ENCODE data around the gene RPUSD1. TPM values are rescaled to one million over a fixed set of nuclear protein-coding genes. Genes with fewer than 3 reads are reported as not detected.

The RPUSD1 gene
- total and polyA plus RNA-seq, 8 donors, result 6.2 to 21.1 (median 9.8) TPM

GRCh38 chr16:807347-808084, 19.3 kb upstream of the RPUSD1 start:
- Histone ChIP-seq H3K27ac (peak overlapping the region; percentile 64 to 87 (median 86)), H3K9me3 (no peaks in the 10 kb centered on the region), H3K4me1 (peaks cover 0 to 7% (median 0%) of the 10 kb centered on the region in 3 donors), H3K4me3 (peak overlapping the region; percentile 55 to 90 (median 72)), H3K27me3 (peaks cover 0 to 5% (median 0%) of the 10 kb centered on the region in 4 donors), H3K36me3 (no peaks in the 10 kb centered on the region)
- peak; percentile 90 to 97 (median 94) for DNase-seq
- 5 to 7% methylated on average over 80 of the region's 80 CpGs for WGBS, 2 donors
- TF ChIP-seq, protein P1, sequence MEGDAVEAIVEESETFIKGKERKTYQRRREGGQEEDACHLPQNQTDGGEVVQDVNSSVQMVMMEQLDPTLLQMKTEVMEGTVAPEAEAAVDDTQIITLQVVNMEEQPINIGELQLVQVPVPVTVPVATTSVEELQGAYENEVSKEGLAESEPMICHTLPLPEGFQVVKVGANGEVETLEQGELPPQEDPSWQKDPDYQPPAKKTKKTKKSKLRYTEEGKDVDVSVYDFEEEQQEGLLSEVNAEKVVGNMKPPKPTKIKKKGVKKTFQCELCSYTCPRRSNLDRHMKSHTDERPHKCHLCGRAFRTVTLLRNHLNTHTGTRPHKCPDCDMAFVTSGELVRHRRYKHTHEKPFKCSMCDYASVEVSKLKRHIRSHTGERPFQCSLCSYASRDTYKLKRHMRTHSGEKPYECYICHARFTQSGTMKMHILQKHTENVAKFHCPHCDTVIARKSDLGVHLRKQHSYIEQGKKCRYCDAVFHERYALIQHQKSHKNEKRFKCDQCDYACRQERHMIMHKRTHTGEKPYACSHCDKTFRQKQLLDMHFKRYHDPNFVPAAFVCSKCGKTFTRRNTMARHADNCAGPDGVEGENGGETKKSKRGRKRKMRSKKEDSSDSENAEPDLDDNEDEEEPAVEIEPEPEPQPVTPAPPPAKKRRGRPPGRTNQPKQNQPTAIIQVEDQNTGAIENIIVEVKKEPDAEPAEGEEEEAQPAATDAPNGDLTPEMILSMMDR (IDR thresholded peaks at IDR 0.05), result no peak
- peak; percentile 98 to 99 (median 99) for ATAC-seq
- FAIRE-seq, result no peak
- intact Hi-C loops (cut with DNase I), result no loop called here

GRCh38 chr16:805474-805873, 17.3 kb upstream of the RPUSD1 start:
- FAIRE-seq (no peak), ATAC-seq (no peak), DNase-seq (peak in 1 of 6 donors; percentile 18)
- no peaks in the 10 kb centered on the region for H3K9me3 ChIP-seq
- no peak overlapping the region for H3K4me3 ChIP-seq
- H3K36me3 ChIP-seq, result no peaks in the 10 kb centered on the region
- 72 to 86% methylated on average over 17 of the region's 17 CpGs for WGBS, 2 donors
- no peak overlapping the region for H3K27ac ChIP-seq
- peaks cover 0 to 7% (median 0%) of the 10 kb centered on the region in 3 donors for H3K4me1 ChIP-seq
- TF ChIP-seq, protein P1 (IDR thresholded peaks at IDR 0.05), result no peak
- H3K27me3 ChIP-seq, result peaks cover 0 to 11% (median 0%) of the 10 kb centered on the region in 4 donors
- intact Hi-C loops (cut with DNase I), result no loop called here

- Histone ChIP-seq H3K36me3 (no peaks in the 10 kb centered on the region), H3K27ac (no peak overlapping the region), H3K27me3 (peaks cover 0 to 13% (median 0%) of the 10 kb centered on the region in 4 donors), H3K4me3 (no peak overlapping the region), H3K9me3 (no peaks in the 10 kb centered on the region), H3K4me1 (peaks cover 0 to 7% (median 0%) of the 10 kb centered on the region in 3 donors)
- TF ChIP-seq, protein P1 (IDR thresholded peaks at IDR 0.05), result no peak
- FAIRE-seq (no peak), DNase-seq (no peak), ATAC-seq (no peak)
- 29 to 47% methylated on average over 33 of the region's 33 CpGs for WGBS, 2 donors
- intact Hi-C loops (cut with DNase I), result no loop called here
These were observed 16.2 kb upstream of the RPUSD1 start for GRCh38 chr16:804193-805048.

DNA sequence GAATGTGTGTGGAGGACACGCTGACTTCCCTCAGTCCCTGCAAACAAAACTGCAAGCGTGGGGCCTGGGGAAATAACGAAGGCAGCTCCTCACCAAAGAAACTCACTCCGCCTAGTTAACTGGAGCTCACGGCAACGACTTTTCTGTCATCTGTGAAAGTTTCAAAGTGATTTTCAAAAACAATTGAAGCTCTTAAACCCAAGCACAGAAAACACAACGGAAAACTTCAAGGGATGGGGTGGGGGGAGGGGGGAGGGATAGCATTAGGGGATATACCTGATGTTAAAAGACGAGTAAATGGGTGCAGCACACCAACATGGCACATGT, 15.5 kb upstream of the RPUSD1 start:
- Histone ChIP-seq H3K36me3 (no peaks in the 10 kb centered on the region), H3K27ac (no peak overlapping the region), H3K4me3 (no peak overlapping the region), H3K27me3 (peaks cover 0 to 13% (median 0%) of the 10 kb centered on the region in 4 donors), H3K4me1 (peaks cover 0 to 7% (median 0%) of the 10 kb centered on the region in 3 donors), H3K9me3 (no peaks in the 10 kb centered on the region)
- TF ChIP-seq, protein P1 (IDR thresholded peaks at IDR 0.05), result no peak
- DNase-seq (no peak), ATAC-seq (no peak), FAIRE-seq (no peak)
- WGBS, 2 donors, result 36 to 40% methylated on average over 8 of the region's 8 CpGs
- intact Hi-C loops (cut with DNase I), result no loop called here

All from pancreas (tissue), 10 donors.